ENCODE data around the gene TTN.
A peak's percentile ranks its signal among the peaks of the same experiment; 100 is the strongest.

TTN gene

GRCh38 chr2:178702361-178702760, 104.9 kb downstream of the TTN start:
- no peak overlapping the region for H3K4me3 ChIP-seq (ENCODE audit: control insufficient read depth, low read depth, low read length)
- DNase-seq (ENCODE audit: low read depth) = no peak
- TF ChIP-seq CTCF (IDR thresholded peaks at IDR 0.05; ENCODE audit: control insufficient read depth, insufficient read depth, low read depth, low read length, missing control alignments) = no peak

GRCh38 chr2:178700922-178701342, 106.3 kb downstream of the TTN start:
- DNase-seq (ENCODE audit: low read depth) = no peak
- H3K4me3 ChIP-seq (ENCODE audit: control insufficient read depth, low read depth, low read length) = no peak overlapping the region
- TF ChIP-seq CTCF (IDR thresholded peaks at IDR 0.05; ENCODE audit: control insufficient read depth, insufficient read depth, low read depth, low read length, missing control alignments) = peak; percentile 86

- no peak for TF ChIP-seq CTCF (IDR thresholded peaks at IDR 0.05; ENCODE audit: control insufficient read depth, insufficient read depth, low read depth, low read length, missing control alignments)
- no peak overlapping the region for H3K4me3 ChIP-seq (ENCODE audit: control insufficient read depth, low read depth, low read length)
- DNase-seq (ENCODE audit: low read depth) = no peak
These were observed 107.1 kb downstream of the TTN start for GRCh38 chr2:178700136-178700535.

GRCh38 chr2:178692845-178693244, 114.4 kb downstream of the TTN start:
- no peak for TF ChIP-seq CTCF (IDR thresholded peaks at IDR 0.05; ENCODE audit: control insufficient read depth, insufficient read depth, low read depth, low read length, missing control alignments)
- H3K4me3 ChIP-seq (ENCODE audit: control insufficient read depth, low read depth, low read length) = no peak overlapping the region
- no peak for DNase-seq (ENCODE audit: low read depth)

DNA sequence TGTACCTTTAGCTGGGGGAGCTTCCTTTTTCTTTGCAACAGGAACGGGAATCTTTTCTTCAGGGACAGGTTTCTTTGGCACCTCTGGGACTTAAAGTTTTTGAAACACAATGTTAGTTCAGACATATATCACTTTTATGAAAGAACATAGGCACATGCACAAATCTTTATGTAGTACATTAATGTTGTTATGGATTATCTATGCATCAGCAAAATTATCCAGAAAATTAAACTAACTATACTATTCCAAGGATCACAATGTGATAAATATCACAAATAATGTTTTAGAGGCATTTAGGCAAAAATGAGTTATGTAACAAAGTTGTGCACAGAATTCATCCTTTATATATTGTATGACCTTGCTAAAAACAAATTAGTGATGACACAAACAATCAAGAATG, 117.4 kb downstream of the TTN start:
- no peak for DNase-seq (ENCODE audit: low read depth)
- no peak for TF ChIP-seq CTCF (IDR thresholded peaks at IDR 0.05; ENCODE audit: control insufficient read depth, insufficient read depth, low read depth, low read length, missing control alignments)
- no peak overlapping the region for H3K4me3 ChIP-seq (ENCODE audit: control insufficient read depth, low read depth, low read length)

GRCh38 chr2:178683877-178684276, 123.3 kb downstream of the TTN start:
- DNase-seq (ENCODE audit: low read depth) = no peak
- no peak for TF ChIP-seq CTCF (IDR thresholded peaks at IDR 0.05; ENCODE audit: control insufficient read depth, insufficient read depth, low read depth, low read length, missing control alignments)
- no peak overlapping the region for H3K4me3 ChIP-seq (ENCODE audit: control insufficient read depth, low read depth, low read length)

DNA sequence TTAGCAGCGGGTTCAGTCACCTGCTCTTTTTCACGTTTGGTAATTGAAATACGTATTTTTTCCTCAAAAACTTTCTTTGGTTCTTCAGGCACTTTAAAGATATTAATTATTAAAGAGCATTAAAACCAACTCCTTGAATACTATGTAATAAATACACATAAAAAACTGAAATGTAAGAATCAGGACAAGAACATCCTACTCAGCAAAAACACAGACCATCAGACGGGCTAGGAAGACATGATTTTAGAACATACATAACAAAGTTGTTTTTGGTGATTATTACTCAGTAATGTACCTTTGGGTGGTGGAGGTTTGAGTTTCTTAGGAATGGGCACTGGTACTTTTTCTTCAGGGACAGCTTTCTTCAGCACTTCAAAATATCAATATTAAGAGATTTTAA, 126.1 kb downstream of the TTN start:
- TF ChIP-seq CTCF (IDR thresholded peaks at IDR 0.05; ENCODE audit: control insufficient read depth, insufficient read depth, low read depth, low read length, missing control alignments) = no peak
- no peak for DNase-seq (ENCODE audit: low read depth)
- no peak overlapping the region for H3K4me3 ChIP-seq (ENCODE audit: control insufficient read depth, low read depth, low read length)
